Hematopoietic multipotent progenitor cell treated with erythropoietin and hydrocortisone succinate and interleukin-3 and kit ligand, for 4 days (in vitro differentiated cells): Measurements from ENCODE around the gene WARS2.

Source experiments
- DNase-seq: peaks from one replicate; pipeline ENCODE4 v3.0.0-alpha.2; 2015

The WARS2 gene

DNA sequence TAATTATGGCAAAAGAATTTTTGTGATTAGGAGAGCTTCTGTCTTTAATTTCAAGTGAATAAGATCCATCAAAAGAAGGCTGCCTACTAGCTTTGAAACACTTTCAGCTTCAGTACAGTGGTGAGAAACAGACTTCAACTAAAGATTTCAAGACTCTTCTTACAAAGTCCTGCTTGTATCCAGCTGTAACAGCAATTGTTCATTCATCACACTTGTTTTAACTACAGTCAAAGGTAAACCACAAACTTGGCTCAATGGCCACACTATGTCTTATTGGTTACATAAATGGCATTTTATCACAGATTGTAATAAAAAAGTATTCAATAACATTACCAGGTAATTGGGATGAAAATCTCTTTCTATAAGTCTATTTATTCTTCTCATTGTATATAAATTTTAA is 59.2 kb downstream of the WARS2 start:
- no peak for DNase-seq

GRCh38 chr1:119080586-119080985 is 59.9 kb downstream of the WARS2 start:
- DNase-seq, result no peak

- no peak for DNase-seq
Measured at GRCh38 chr1:119079881-119080280, 60.6 kb downstream of the WARS2 start.

- DNase-seq, result no peak
Measured at GRCh38 chr1:119075614-119076013, 64.8 kb downstream of the WARS2 start.

- no peak for DNase-seq
Measured at GRCh38 chr1:119071321-119071720, 69.1 kb downstream of the WARS2 start.

GRCh38 chr1:119069682-119070081 is 70.8 kb downstream of the WARS2 start:
- no peak for DNase-seq

DNA sequence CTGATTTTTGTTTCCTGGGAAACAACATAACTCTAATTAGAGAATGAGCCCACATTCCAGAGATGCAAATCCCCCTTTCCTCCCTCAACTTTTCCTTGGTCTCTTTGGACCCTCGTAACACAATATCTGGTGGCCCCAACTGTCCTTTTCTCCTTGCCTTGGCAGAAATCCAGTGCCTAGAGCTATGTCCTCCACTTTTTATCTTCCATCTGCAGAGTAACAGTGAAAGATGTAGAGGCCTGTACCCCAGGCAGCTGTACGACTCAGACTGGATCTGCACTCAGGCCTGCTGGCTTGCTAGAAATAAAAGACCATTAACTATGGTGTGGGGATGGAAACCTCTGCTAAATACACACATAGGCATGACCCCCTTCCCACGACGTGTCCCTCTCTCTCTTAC is 72.0 kb downstream of the WARS2 start:
- peak; percentile 8 for DNase-seq

DNA sequence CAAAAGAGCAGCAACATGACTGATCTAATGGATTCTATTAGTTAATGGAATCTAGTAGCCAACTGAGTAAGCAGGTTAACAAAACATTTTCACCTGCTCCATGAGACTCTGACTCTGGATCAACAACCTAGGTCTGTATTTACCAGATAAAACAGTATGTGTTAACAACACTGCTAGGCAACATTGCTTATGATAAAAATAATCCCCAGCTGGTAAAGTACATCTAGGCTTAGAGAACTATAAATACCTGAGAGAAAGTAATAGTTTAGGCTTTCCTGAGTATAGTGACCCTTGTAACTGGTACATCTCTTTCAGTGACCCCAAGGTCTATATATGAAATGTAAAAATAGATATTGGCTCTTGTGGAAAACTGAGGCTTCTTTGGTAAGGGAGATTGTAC is 78.8 kb downstream of the WARS2 start:
- DNase-seq, result no peak

- DNase-seq, result no peak
Measured at GRCh38 chr1:119055568-119055967, 84.9 kb downstream of the WARS2 start.

GRCh38 chr1:119053917-119054316 is 86.5 kb downstream of the WARS2 start:
- DNase-seq, result no peak

- no peak for DNase-seq
Measured at GRCh38 chr1:119052267-119052666, 88.2 kb downstream of the WARS2 start.

GRCh38 chr1:119048624-119049404 is 91.6 kb downstream of the WARS2 start:
- DNase-seq, result no peak

DNA sequence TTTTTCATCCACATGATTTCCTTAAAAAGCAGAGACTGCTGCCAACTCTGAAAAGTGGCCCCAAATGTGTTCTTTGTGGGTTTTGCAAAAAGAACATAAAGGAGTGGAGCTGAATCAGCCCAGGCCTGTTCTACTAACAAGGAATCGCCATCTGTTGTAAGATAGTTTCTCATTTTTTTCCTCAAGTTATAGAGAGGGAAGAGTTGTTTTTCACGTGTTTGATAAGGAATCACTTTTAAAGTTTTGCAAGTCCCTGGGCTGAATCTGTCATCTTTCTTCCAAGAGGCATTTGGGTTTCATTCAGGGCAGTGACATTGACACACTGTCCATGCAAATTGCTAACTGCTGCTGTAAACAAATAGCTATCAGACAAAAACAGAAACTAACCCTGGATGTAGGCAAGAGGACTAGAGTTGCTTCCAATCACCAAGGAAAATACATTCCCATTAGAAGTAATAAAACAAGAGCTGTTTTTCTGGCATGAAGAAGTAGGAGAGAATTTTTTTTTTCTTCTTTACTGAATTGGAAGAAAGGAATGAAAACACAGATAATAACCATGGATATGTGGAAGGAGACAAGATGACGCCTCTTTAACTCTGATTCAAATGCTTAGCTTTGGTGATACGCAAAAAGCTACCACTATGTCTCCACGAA is 93.5 kb downstream of the WARS2 start:
- peak; percentile 12 for DNase-seq

DNA sequence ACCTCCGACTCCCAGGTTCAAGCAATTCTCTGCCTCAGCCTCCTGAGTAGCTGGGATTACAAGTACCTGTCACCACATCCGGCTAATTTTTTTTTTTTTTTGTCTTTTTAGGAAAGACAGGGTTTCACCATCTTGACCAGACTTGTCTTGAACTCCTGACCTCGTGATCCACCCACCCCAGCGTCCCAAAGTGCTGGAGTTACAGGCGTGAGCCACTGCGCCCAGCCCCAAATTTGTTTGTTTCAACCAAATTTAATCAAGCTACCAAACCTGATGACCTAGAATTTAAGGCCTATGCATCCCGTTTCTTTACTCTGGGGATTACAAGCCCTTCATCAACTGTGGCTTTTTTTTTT is 94.0 kb downstream of the WARS2 start:
- no peak for DNase-seq

DNA sequence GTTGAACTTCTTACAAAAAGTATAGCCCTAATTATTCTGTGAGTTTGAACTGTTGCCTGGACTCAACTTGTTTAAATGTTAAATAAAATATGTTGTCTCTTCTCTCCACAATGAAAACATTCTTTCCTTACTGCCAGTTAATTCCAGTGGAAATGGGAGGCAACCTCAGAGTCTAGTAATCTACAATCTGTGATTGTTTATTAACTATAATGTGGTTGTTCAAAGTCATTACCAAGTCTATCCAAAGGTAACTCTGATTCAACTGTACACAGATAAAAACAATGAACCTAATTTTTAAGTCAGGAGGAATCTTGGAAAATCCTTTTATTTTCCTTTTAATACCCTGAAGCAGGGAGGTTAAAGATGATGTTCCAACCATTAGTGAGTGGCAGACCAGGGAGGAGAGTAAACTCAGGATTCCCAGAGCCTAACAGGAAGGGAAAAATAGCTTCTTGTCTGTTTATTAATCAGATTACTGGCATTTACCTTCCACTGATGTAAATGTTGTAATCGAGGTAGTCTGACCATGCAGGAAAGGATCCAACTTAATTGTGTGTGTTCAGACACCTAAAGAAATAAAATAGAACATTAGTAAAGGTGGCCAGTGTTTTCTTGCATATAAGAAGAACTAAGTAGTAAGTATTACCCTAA is 95.2 kb downstream of the WARS2 start:
- DNase-seq, result no peak

DNA sequence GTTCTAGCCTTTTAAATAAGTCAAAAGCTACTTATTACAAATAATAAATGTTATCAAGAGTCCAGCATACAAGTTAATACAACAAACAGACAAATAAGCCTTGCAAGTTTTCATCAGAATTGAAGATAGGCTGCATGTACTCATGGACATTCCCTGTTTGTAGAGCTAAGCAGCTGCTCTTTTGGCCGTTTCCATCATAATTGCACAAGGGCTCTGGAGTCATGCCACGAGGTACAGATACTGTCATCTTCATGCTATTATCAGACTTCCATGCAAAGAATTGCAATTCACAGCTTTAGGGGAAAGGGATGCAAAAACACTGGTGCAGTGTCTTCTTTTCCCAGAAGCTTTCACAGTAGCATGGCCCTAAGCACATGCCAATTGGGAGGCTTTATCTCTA is 99.5 kb downstream of the WARS2 start:
- no peak for DNase-seq

DNA sequence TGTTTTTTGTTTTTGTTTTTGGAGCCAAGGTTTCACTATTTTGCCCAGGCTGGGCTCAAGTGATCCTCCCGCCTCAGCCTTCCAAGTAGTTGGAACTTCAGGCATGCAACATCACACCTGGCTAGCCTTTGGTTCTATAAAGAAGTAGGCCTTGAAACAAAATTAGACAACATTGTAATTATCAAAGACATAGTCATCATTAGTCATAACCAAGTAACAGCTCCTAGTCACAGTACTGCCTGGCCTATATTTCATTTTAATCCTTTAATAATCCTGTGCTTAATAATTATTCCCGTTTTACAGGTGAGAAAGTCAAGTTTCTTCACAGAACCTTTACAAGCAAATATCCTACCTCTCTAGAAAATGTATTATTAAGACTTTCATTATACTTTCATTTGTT is 100.0 kb downstream of the WARS2 start:
- no peak for DNase-seq

GRCh38 chr1:119038363-119038762 is 102.1 kb downstream of the WARS2 start:
- no peak for DNase-seq

DNA sequence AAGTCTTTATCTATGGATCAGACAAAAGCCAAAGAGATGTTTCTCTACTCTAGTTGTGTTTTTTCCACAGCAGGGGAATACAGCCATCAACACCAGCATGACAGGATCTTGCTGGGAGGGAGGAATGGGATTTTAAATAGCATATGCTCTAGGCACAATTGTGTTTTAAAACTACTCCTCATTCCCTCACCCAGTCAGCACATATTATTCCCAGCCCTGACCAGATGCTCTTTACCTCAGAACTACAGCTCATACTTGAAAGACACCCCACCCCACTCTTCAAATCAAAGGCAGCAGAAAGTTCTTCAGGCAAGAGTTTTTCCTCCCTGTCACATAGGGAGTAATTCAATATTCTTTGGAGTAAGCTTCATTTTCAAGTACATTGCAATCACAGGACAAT is 106.1 kb downstream of the WARS2 start:
- no peak for DNase-seq

DNA sequence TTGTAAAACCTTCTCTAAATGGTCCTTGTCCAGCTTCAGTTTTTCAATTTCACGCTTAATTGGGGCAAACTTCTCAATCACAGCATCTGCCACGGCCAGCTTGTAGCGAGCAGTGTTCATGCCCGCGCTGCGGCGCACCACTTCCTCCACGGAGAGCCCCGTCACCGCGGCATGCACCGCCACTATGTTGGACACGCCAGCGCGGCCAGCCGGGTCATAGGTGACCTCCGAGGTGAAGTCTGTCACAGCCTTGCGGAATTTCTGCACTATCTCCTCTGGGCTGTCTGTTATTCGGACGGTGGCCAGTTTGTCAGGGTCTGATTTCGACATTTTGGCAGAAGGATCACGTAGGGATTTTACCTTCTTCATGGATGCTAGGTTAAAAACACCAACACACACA is 107.5 kb downstream of the WARS2 start:
- DNase-seq, result no peak

GRCh38 chr1:119027759-119028158 is 112.7 kb downstream of the WARS2 start:
- DNase-seq, result no peak

DNA sequence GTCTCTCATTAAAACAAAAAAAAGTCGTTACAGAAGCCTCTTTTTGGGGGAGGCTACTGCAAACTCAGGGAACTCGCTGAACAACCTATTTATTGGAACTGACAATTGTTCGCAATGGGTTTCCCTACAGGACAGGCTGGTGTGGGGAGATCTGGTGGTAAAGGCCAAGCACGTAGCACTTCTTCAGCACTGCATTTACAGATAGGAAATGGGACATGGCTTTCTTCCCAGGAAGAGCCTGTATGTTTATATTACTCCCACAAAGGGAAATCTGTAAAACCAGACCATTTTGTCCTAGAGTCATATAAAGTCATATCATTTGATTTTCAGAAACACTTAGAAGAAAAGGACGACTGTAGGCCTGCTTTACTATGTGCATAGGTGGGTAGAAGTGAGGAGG is 113.5 kb downstream of the WARS2 start:
- DNase-seq, result no peak

- DNase-seq, result no peak
Measured at GRCh38 chr1:119015547-119015946, 124.9 kb downstream of the WARS2 start.

- no peak for DNase-seq
Measured at GRCh38 chr1:119012383-119012782, 128.1 kb downstream of the WARS2 start.
